PFSK-1 (cell line): Measurements from ENCODE around the gene SLC13A3.
A peak's percentile ranks its signal among the peaks of the same experiment; 100 is the strongest.

Experiments
- FOXP2 ChIP-seq: optimal IDR thresholded peaks from 2 replicates; pipeline ENCODE3; 2011; ENCODE audit warnings: borderline replicate concordance, control low read depth, inconsistent platforms; ENCODE audit not compliant: insufficient read depth; ENCODE audit errors: extremely low read length, extremely low read depth
- POLR2AphosphoS5 ChIP-seq: IDR thresholded peaks from 2 replicates; pipeline ENCODE4 v1.6.1; 2012; ENCODE audit warnings: low read depth, mild to moderate bottlenecking, control low read depth, low read length, moderate library complexity
- REST ChIP-seq, 2 experiments: IDR thresholded peaks; 2 replicates each; pipeline versions ENCODE4 v1.6.1 to v1.8.0; 2011 to 2012; ENCODE audit warnings: low read depth in 2 of 2, low read length in 2 of 2, control low read depth in 1 of 2, inconsistent platforms in 1 of 2, mild to moderate bottlenecking in 1 of 2, moderate library complexity in 1 of 2; ENCODE audit not compliant: insufficient read depth in 1 of 2
- SIN3A ChIP-seq: IDR thresholded peaks from 2 replicates; pipeline ENCODE4 v1.6.1; 2012; ENCODE audit warnings: mild to moderate bottlenecking, low read length, moderate library complexity, borderline replicate concordance; ENCODE audit not compliant: insufficient read depth
- TAF1 ChIP-seq: IDR thresholded peaks from 2 replicates; pipeline ENCODE4 v1.6.1; 2012; ENCODE audit warnings: low read length, control low read depth, borderline replicate concordance; ENCODE audit not compliant: insufficient read depth

DNA sequence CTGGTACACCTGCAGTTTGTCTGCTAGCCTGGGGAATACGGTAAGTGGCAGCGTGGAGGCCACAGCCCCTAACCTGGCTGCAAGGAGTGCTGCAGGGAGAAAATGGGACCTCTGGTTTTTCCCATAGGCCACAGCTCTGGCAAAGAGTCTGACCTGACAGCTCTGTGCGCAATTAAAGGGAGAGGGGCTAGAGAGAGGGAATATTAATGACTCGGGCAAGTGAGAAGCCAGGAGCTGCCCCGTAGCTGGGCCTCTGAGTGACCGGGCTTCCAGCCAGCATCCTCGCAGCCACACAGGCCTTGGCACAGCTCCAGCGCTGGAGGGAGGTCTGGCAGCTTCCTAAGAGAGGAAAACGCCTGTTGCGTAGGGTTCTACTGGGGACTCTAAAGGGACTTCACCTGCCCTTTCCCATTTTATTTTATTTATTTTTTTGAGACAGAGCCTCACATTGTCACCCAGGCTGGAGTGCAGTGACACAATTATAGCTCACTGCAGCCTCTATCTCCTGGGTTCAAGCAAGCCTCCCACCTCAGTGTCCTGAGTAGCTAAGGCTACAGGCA is 82.6 kb downstream of the SLC13A3 start:
- TF ChIP-seq TAF1, result no peak
- TF ChIP-seq POLR2AphosphoS5, result no peak
- TF ChIP-seq REST (IDR thresholded peaks at IDR 0.05; ENCODE audit: insufficient read depth in 1 of 2, low read depth in 2 of 2, low read length in 2 of 2), result no peak
- TF ChIP-seq SIN3A, result no peak
- TF ChIP-seq FOXP2, result peak; percentile 25
